Mucosa of gallbladder (tissue), 1 donor: ENCODE results near the gene FCHSD2. TPM values are rescaled to one million over a fixed set of nuclear protein-coding genes. Genes with fewer than 3 reads are reported as not detected.
"Not testable (repeated sequence)": the region's sequence is repeated elsewhere in the genome, so short reads cannot be mapped to it uniquely, and the experiment has no call there.

Source experiments
- DNase-seq: peaks from one replicate; pipeline ENCODE4 v3.0.0-alpha.2; 2020; ENCODE audit warnings: low spot score
- total RNA-seq: library from RNA; stranded (reverse); gene quantifications from one replicate; pipeline ENCODE4 v1.2.1, GENCODE V29; 2021
- donor health status: DM: no; HTN: no; CAD: no.

Gene FCHSD2
- total RNA-seq, 1 donor from 2014 or later = 56.4 TPM

- no peak for DNase-seq
Measured at GRCh38 chr11:72834905-72835304, 307.2 kb downstream of the FCHSD2 start.

GRCh38 chr11:72833811-72834493 is 308.2 kb downstream of the FCHSD2 start:
- DNase-seq = no peak

- no peak for DNase-seq
Measured at GRCh38 chr11:72833083-72833733, 308.9 kb downstream of the FCHSD2 start.

GRCh38 chr11:72832301-72833082 is 309.6 kb downstream of the FCHSD2 start:
- no peak for DNase-seq

- peak; percentile 83 for DNase-seq
Measured at GRCh38 chr11:72831521-72832300, 310.4 kb downstream of the FCHSD2 start.

- DNase-seq = no peak
Measured at GRCh38 chr11:72829884-72830533, 312.1 kb downstream of the FCHSD2 start.

- no peak for DNase-seq
Measured at GRCh38 chr11:72829178-72829577, 312.9 kb downstream of the FCHSD2 start.

GRCh38 chr11:72828692-72829101 is 313.4 kb downstream of the FCHSD2 start:
- no peak for DNase-seq

GRCh38 chr11:72828081-72828567 is 314.0 kb downstream of the FCHSD2 start:
- no peak for DNase-seq

GRCh38 chr11:72827656-72828055 is 314.5 kb downstream of the FCHSD2 start:
- not testable (repeated sequence) for DNase-seq

- no peak for DNase-seq
Measured at GRCh38 chr11:72826942-72827480, 315.1 kb downstream of the FCHSD2 start.

- no peak for DNase-seq
Measured at GRCh38 chr11:72826191-72826941, 315.8 kb downstream of the FCHSD2 start.

GRCh38 chr11:72825661-72826060 is 316.5 kb downstream of the FCHSD2 start:
- no peak for DNase-seq

GRCh38 chr11:72824811-72825505 is 317.2 kb downstream of the FCHSD2 start:
- no peak for DNase-seq

- no peak for DNase-seq
Measured at GRCh38 chr11:72824020-72824419, 318.1 kb downstream of the FCHSD2 start.

- no peak for DNase-seq
Measured at GRCh38 chr11:72823105-72823804, 318.9 kb downstream of the FCHSD2 start.

- peak; percentile 91 for DNase-seq
Measured at GRCh38 chr11:72821920-72822799, 320.0 kb downstream of the FCHSD2 start.
